ENCODE results near the gene CHST9.
A peak's percentile ranks its signal among the peaks of the same experiment; 100 is the strongest.
"Not testable (repeated sequence)": the region's sequence is repeated elsewhere in the genome, so short reads cannot be mapped to it uniquely, and the experiment has no call there.

The CHST9 gene

DNA sequence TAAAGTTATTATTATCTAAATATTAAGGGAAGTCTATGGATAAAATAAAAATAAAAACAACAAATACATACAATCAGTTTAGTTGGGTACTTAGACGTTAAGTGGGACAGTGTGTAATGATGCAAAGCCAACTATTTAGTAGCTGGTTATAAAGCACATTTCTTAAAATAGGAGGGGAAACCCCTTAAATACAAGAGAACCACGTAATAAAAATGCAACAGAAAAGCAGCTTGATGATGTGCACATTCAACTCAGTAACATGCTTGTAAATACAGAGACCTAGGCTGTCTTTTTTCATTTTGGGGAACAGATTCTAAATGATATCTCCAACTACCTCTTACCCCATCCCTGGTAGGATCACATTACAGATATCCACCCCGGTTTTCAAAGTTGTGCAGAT lies 185.3 kb downstream of the CHST9 start:
- no peak for DNase-seq (ENCODE audit: low spot score)

- DNase-seq (ENCODE audit: low spot score) = no peak
These were observed 191.5 kb downstream of the CHST9 start for GRCh38 chr18:26993568-26993967.

DNA sequence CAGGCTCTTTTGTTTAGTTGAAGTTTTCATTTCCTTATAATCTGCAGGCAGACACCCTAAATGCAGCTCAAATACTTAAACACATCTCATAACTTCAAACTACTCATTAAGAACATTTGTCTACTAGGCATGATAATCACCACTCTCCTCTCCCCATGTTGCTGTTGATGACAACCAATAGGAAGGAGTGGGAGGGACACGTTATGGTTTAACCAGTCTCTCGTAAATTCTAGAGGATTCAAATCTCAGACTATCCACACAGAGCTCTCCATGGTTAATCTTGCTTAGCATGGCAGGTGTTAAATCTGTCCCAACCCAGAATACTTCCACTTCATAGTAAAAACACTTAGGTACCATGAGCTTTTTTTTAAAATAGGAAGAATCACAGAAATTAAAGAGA lies 192.2 kb downstream of the CHST9 start:
- no peak for DNase-seq (ENCODE audit: low spot score)

DNA sequence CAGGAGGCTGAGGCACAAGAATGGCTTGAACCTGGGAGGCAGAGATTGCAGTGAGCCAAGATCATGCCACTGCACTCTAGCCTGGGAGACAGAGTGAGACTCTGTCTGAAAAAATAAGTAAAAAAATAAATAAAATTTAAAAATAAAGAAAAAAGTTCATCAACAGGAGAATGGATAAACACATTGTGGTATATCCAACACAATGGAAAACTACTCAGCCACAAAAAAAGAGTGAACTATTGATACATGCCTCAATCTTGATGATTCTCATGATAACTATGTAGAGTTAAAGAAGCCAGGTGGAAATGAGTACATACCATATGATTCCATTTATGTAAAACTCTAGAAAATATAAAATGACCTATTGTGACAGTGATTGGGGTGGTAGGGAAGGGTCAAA lies 195.3 kb downstream of the CHST9 start:
- DNase-seq (ENCODE audit: low spot score) = no peak

DNA sequence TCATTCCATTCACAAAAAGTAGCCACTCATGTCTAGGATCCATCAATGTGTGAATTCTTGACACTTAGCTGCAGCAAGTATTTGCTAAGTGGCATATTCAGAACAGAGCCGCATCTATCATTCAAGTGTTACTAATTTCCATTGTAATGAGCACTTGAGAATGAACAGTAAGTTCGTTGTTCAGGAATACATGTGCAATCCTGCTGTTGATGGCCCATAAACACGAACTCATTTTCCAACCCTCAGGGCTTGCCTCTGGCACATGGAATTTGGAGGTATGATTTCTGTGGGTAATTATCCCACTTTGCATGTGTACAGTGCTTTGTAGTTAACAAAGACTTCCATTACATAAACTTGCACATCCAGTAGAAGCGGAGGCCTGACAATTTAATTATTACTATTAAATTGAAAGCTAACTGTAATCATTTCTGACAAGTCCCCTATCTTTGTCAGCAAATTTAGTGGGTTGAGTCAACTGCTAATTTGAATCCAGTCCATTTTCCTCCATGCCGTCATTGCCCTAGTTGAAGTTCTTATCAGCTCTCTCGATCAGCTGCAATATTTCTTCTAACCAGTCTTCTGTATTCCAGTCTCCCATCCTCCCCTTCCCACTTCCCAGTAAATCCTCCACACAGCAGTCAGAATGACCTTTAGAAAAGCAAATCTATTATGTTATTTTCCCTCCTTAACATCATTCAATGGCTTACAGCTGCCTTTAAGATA lies 203.6 kb downstream of the CHST9 start:
- DNase-seq (ENCODE audit: low spot score) = no peak

- peak; percentile 2 for DNase-seq (ENCODE audit: low spot score)
These were observed 206.2 kb downstream of the CHST9 start for GRCh38 chr18:26978812-26979341.

GRCh38 chr18:26977781-26978180 lies 207.3 kb downstream of the CHST9 start:
- DNase-seq (ENCODE audit: low spot score) = no peak

DNA sequence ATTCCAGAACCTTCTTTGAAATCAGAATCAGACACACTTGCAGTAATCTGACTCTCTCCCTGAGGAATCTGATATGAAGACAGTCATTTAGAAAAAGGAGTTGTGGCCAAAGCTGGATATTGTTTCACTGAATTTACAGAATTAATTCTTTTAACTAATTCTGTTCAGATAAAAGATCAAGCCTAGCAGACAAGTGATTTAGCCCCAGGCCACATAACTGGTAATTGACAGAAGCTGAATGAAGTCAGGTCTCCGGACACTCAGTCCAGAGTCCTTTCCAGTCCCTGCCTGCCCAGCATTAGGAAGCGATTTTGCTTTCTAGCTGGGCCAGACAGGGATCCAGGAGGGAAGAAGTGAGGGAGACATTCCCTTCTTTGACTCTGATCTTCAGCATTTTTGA lies 208.9 kb downstream of the CHST9 start:
- DNase-seq (ENCODE audit: low spot score) = no peak

DNA sequence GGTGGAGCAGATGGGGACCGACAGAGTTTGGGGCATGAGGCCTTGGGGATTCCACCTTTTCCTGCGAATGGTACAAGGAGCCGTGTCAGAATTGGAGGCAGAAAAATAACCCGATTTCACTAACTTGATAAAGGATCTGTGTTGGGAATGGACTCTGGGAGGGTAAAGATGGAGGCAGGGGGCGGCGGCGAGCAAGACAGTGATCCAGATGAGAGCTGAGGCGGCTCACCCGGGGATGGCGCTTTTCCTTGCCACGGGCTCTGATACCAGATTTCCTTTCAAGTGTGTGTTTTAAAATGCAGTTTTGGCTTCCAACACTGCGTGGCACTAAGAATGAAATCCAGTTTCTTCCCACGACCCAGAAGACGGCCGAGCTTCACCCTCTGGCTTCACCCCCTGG lies 212.6 kb downstream of the CHST9 start:
- not testable (repeated sequence) for DNase-seq (ENCODE audit: low spot score)

DNA sequence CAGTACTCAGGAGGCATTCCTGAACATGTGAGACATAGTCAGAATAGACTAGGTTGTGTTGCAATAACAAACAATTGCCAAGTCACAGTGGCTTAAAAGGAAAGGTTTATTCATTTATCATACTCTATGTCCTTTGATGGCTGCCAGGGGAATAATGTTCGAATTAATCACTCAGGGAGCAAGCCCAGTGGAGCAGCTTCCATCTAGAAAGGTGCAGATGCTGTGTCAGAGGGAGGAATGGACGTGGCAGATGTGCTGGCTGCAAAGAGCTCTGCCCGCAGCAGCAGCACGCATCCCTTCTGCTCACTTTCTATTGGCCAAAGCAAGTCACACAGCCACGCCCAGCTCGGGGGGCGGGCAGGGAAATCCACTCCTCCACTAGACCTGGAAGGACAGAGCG lies 213.7 kb downstream of the CHST9 start:
- DNase-seq (ENCODE audit: low spot score) = no peak

- DNase-seq (ENCODE audit: low spot score) = no peak
These were observed 214.5 kb downstream of the CHST9 start for GRCh38 chr18:26970637-26971036.

DNA sequence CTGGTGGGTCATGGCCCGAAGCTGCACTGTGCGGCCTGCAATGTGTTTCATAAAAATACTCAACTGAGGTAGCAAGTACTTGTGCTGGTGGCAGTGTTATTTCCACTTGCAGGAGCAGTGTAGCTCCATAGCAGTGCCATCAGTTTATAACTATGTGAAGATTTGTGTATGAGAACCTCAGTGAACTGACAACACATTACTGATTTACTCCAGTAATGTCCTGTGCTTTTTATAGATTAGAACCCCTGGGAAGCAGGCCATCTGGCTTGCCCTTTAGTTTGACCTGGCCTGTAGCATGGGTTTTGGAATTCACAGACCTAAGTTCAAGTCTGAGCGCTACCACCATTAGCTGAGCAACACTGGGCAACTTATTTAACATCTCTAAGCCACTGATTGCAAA lies 219.9 kb downstream of the CHST9 start:
- no peak for DNase-seq (ENCODE audit: low spot score)

GRCh38 chr18:26963292-26963691 lies 221.8 kb downstream of the CHST9 start:
- DNase-seq (ENCODE audit: low spot score) = no peak

- no peak for DNase-seq (ENCODE audit: low spot score)
These were observed 223.3 kb downstream of the CHST9 start for GRCh38 chr18:26961839-26962238.

- DNase-seq (ENCODE audit: low spot score) = peak; percentile 46
These were observed 224.2 kb downstream of the CHST9 start for GRCh38 chr18:26960911-26961310.

- no peak for DNase-seq (ENCODE audit: low spot score)
These were observed 228.2 kb downstream of the CHST9 start for GRCh38 chr18:26956863-26957262.

DNA sequence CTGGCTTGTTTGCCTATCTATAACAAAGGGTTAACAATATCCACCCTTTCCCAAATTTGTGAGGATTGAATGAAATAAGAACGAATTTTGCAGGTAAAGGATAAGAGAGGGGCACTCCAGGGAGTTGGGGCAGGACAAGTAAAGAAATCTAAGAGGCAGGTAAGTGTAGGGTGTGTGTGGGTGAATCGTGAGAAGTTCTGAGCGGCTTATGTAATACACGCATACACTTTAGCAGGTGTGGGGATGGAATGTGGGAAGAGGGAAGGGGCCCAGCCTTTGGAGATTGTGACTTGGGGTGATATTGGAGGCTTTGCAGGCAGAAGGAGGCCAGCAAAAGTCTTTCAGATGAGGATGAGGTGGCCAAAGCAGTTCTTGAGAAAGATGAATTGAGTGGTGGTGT lies 236.4 kb downstream of the CHST9 start:
- no peak for DNase-seq (ENCODE audit: low spot score)

DNA sequence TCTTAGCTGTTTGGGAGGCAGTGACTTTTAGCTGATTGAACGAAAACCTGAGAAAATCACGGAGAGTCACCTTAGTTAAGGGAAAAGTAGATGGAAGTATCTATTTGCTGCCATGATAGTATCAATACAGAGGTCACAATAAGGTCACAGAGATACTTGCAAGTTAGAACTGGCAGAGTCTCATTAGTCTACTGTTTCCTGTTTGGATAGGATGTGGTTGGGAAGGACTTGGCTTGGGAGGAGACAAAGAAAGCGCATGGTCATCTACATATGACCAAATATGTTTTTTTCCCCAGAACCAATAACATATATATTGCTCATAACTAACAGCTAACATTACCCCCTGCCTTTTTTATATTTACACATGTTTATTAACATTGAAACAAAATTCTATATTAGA lies 241.2 kb downstream of the CHST9 start:
- no peak for DNase-seq (ENCODE audit: low spot score)

DNA sequence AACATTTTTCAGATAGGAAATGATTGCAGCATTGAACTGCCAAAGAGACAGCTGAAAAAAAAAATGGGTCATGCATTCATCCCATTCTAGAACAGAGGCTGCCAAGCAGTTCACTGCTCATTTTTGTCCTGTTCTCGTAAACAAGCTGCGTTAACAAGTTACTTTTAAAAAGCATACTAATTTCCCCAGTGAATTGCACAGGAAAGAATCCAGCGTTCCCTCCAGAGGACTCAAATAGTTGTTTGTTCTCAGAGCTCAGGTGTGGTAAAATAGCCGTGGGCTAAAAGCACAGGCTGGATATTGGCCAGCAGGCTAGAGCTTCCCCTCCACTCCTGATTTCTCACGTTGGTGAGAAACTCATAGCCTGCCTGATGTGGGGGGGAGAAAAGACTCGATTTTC lies 243.5 kb downstream of the CHST9 start:
- DNase-seq (ENCODE audit: low spot score) = no peak

GRCh38 chr18:26940744-26941398 lies 244.2 kb downstream of the CHST9 start:
- DNase-seq (ENCODE audit: low spot score) = no peak

DNA sequence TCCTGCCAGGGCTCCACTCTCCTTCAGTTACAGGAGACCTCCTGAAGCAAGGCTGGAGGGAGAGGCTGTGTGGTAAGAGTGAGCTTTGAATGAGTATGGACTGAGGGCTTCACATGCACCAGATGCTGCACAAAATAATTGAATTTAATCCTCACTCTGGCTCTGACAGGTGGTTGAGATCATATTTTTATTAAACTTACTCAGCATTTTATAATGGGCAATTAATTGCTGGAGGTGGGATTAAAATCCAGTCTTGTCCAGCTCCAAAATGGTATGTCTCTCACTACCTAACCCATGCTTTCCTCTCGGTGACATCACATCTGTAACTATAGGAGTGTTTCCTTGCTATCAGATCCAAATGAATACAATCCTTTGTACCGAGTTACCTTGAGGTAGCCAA lies 253.4 kb downstream of the CHST9 start:
- DNase-seq (ENCODE audit: low spot score) = no peak

DNA sequence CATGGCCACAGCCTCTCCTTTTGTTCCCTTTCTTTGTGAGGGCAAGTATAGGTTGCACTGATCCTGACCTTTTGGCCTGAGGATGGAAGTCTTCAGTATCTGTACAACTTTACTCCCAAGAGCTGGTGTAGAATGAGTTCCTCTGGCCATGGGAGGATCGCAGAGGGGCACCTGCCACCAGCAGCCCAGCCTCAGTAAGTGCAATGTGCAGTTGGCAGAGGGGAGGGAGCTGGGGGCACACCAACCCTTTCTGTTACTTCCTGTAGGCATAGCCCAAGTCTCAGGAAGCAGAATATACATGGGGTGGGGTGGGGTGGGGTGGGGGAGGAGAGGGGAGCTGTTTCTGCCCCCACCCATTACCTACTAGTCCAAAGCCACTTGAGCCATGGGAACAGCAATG lies 254.5 kb downstream of the CHST9 start:
- DNase-seq (ENCODE audit: low spot score) = no peak

DNA sequence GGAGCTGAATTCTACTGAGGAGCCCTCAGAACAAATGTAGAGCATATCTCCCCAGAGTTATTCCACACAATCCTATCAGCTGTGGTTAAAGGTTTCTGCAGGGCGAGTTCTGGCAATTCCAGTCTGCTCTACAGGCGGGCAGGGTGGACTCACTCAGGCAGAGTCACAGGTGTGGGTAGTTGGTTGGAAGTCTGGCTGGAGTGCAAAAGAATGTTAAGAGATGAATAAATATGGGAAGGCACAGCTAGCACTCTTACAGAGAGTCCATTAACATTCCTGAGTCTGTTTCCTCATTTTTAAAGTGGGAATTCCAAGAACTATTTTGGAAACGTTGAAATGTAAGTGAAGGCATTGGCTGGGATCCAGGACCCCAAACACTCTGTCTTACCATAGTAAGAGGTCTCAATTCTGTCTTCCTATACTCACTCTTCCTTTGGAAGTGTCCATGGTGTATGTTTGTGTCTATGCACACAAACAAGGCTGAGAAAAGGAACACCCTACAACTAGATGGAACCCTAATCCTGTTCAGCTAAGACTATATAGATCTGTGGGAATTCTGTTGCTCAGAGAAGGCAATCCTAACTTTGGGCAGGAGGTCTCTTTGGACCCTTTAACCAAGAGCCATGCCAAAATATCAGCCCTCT lies 256.3 kb downstream of the CHST9 start:
- DNase-seq (ENCODE audit: low spot score) = no peak
